SK-N-DZ (cell line): ENCODE measurements around the gene ZNF416.

Source experiments
- DNase-seq: peaks from one replicate; pipeline ENCODE4 v3.0.0-alpha.2; 2015; ENCODE audit warnings: low spot score

Gene ZNF416

DNA sequence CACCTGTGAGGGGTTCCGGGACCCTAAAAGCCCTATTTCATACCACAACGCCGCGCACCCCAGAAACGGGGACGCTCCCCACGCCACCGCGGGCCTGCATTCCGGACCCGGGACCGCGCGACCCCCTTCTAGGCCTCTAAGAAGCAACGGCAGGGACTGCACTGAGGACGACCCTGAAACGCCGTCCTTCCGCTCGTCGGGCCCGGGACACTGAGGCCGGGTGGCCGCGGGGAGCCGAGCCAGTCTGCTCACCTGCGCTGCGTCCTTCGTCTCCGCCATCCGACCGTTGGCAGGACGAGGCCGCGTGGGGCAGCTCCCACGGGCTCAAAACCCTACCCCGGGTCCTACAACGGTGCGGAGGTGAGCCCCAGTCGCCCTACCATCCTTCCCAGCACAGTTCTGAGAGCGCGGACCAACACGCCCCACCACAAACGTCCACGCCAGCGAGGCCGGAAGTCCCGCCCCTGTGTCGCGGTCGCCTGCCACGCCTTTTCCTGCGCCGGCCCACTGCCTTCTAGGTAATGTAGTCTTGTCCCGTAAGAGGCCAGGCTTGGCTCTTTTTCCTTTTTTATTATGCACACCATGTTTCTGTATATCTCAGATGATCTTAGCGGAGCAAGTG, 19.2 kb downstream of the ZNF416 start, which contains the start of gene ZNF550:
TSS of gene ZNF550 (minus strand) at position 460 of the 622 bp plus-strand sequence. CDS start at position 279, 181 bp downstream.
- DNase-seq: peak; percentile 73

DNA sequence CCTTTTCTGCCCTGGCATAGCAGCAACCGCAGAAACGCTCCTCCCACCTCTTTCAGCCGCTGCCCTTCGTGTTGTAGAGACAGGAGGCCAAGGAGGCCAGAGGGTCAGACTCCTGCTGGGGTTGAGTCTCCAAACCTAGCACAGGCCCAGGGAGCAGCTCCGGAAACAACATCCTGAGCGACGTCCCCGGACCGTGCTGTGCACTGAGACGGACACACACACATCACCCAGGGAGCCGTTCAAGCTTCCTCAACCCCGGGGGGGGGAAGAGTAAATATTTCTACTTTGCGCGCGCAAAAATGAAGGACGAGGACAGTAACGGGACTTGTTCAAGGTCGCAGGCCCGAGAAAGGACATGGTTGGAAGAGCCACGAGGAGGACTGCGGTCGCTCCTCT, 19.7 kb downstream of the ZNF416 start:
- DNase-seq: no peak

DNA sequence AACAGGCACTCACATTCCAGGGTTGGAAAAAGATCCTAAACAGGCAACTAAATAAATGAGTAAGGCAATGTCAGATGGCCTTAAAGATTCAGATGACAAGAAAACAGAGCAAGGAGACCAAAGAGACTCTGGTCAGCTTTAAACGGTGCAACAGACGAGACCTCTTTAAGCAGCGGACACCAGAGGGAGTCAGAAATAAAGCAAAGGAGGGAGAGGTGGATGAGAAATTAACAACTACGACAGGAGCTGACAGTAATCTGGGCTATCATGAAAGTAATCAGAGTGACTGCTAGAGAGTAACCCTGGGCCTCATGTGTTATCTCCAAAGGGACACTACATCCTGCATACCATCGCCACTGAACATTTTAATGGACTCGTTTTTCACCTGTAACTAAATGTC, 20.2 kb downstream of the ZNF416 start:
- no peak for DNase-seq

DNA sequence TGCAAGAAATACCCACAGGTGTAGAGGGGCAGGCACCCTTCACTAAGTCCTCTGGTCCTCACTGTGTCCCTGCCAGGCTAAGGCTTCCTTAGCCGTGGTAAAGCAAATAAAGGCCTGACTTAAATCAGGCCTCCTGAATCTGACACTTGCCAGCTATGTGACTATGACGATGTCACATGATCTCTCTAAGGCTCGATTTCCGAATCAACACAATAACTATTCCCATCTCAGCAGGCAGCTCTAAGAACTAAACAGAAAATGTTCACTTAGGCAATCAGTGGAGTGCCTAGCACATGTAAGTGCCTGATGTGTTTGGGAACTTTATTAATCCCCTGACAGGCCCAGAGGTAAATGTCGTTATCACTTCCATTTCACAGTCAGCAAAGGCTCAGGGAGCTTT, 21.1 kb downstream of the ZNF416 start:
- no peak for DNase-seq

DNA sequence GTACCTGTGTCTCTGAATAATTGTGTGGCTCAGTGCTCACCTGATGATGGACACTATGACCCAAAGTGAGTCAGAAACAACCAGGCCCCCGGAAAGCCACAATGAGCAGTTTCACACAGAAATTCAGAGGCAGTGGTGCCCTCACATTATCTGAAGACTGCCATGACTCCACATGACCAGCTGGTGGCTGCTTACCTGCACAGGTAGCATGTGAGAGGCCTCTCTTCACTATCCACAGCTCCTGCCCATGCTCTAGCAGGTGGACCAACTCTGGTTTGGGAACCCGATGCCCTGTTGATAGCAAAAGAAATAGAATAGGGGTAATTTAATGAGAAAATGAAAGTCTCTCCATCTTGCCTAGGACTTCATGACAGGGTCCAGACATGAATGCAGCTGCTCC, 26.3 kb downstream of the ZNF416 start:
- no peak for DNase-seq

DNA sequence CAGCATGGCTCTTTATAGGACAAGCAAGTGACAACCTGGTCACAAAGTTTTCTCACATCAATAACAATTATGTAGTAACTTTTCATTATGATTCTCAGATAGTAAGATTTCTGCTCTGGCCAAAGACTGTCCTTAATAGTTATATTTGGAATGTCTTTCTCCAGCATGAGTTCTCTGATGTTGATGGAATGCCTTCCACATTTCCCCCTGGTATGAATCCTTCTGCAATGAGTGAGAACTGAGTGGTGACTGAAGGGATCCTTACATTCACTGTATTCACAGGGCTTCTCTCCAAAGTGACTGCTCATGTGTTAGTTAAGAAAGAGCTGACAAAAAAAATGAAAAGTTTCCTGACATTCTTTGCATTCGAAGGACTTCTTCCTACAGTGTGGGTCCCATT, 32.2 kb downstream of the ZNF416 start:
- no peak for DNase-seq

DNA sequence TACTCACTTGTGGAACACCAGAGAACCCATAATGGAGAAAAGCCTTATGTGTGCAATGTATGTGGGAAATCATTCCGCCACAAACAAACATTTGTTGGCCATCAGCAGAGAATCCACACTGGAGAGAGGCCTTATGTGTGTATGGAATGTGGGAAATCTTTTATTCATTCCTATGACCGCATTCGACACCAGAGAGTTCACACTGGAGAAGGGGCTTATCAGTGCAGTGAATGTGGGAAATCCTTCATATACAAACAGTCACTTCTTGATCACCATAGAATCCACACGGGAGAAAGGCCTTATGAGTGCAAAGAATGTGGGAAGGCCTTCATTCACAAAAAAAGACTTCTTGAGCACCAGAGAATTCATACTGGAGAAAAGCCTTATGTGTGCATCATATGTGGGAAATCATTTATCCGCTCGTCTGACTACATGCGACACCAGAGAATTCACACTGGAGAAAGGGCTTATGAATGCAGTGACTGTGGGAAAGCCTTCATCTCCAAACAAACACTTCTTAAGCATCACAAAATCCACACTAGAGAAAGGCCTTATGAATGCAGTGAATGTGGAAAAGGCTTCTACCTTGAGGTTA, 40.7 kb downstream of the ZNF416 start:
- DNase-seq: no peak

DNA sequence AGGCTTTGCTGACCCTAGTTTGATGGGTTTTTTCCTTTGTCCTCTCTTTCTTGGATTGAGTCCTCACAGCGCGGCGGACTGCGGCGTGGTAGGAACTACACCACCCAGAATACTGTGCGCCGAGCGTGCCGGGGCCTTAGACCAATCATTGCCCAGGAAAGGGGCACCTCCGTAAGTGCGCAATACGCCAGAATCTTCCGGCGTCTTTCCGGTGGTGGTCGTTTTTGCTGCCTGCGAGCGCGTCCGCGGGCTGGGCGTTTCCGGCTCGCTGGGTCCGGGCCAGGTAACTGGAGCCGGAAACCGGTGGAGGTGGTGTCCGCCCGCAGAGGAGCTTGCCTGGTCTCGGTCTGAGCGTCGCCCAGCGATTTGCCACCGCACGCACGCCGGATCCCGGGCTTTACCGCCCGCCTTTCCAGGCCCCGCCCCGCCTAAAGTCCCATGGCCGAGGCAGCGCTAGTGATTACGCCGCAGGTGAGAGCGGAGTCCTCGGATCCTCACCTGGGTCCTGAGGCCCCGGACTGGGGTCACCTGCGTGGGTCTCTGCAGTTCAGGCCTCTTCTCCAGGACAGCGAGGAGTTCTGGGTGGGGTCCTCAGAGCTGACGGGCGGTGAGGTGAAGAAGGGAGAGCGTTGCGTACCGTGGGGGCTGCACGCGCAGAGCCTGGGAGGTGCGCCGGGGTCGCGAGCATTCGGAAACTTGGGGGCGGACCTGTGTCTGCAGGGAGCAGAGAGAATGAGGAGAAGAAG, 51.4 kb downstream of the ZNF416 start, which contains the start of gene ZNF549:
TSS of gene ZNF549 (plus strand) at position 221 of the 746 bp plus-strand sequence. CDS start at position 439, 218 bp downstream.
- peak; percentile 87 for DNase-seq
